Stimulated activated CD8-positive, alpha-beta memory T cell treated with anti-CD3 and anti-CD28 coated beads, Interleukin-2, amount 100 ng/mL, for 1 hour (primary cell): ENCODE measurements around the gene ZEB1.

ENCODE experiments used
- DNase-seq, 2 donors: peaks; one replicate each; pipeline ENCODE4 v3.0.0-alpha.2; 2020; ENCODE audit warnings: low read depth in 2 of 2

Gene ZEB1

DNA sequence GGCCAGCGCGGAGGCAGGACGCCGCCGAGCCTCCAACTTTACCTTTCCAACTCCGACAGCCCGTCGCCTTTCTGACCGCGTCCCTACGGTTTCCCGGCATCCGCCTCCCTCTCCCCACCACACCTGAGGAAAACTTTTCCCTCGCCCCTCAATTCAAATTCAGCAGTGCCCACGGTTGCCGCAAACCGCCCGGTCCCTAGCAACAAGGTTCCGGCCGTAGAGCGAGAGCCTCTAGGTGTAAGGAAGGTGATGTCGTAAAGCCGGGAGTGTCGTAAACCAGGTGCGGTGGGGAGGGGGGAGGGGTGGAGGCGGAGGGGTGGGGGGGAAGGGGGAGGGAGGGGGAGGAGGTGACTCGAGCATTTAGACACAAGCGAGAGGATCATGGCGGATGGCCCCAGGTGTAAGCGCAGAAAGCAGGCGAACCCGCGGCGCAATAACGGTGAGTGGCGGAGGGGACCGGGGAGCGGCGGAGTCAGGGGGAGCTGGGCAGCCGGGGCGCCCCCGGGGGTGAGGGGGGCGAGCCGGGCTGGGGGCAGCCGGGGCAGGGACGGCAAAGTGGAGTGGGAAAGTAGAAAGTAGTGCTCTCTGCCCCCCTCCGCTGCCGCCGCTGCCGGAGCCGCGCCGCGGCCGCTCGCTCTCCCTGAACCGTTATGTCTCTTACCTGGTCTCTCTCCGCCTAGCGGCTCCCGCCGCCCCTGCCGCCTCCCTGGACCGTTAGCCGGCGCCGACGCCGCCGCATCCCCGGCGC, at the start of gene ZEB1:
ZEB1 (plus strand) TSS at position 363 of the 748 bp plus-strand sequence; CDS start at position 382, 19 bp downstream.
- peak; percentile 70 to 84 for DNase-seq

DNA sequence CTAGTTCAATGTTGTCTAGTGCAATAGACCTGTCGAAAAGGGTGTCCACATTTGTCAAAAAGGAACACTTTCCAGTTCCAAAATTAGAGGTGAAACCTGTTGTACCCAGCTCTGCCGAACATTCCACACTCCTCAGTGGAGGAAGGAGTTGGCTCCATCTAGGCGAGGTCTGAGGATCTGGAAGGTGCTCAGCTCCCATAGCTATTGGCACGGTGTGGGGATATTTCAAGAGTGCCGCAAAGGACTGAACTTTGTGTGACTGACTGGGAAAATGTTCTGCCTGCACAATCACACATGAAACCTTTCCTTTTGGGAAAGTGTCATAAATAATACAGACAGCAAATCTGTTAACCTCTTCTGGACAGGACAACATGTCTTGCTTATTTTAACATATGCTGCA, 48.1 kb upstream of the ZEB1 start:
- DNase-seq: no peak

DNA sequence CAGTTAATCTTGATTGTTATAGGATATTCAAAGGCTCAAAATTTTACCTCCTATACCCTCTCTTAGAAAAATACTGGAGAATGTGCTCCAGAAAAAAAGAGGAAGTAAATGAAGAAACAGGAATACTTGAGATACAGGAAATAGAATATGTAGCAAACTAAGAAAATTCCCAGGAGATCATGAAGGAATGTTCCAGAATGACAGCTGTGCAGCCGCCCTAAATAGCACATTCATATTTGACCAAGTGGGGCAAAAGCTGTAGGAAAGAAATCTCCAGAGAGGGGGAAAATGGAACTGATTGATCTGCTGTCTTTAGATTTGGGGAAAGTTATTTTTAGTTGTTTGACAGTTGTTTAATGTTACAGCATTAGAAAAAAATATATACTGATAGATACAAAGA, 46.2 kb upstream of the ZEB1 start:
- DNase-seq: no peak

DNA sequence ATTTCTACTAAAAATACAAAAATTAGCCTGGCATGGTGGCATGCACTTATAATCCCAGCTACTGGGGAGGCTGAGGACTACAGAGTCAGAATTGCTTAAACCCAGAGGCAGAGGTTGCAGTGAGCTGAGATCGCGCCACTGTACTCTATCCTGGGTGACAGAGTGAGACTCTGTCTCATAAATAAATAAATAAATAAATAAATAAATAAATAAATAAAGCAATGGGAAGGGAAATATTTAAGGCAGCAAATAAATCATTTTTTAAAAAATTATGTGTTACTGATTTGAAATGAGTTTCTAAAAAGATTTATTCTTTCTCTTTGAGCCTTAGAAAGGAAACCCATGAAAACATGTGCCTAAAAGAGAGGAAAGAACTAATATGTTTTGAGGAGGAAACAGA, 45.2 kb upstream of the ZEB1 start:
- DNase-seq: no peak

DNA sequence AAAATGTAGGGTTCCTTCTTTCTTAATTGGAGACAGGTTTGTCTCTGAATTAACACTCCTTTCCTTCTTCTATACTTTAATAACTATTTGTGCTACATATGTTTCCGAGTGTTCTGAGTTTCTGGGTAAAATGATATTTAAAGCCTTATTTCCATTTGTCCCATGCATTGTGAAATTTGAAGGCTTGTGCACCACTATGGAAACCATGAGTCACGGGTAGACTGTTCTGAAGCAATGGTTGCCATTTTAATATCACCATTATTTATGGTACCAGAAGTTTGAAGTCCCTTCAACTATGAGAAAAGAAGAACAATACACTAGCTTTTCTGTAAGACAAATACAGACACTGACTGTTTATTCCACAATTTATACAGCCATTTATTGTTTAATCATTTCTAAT, 44.7 kb upstream of the ZEB1 start:
- no peak for DNase-seq

DNA sequence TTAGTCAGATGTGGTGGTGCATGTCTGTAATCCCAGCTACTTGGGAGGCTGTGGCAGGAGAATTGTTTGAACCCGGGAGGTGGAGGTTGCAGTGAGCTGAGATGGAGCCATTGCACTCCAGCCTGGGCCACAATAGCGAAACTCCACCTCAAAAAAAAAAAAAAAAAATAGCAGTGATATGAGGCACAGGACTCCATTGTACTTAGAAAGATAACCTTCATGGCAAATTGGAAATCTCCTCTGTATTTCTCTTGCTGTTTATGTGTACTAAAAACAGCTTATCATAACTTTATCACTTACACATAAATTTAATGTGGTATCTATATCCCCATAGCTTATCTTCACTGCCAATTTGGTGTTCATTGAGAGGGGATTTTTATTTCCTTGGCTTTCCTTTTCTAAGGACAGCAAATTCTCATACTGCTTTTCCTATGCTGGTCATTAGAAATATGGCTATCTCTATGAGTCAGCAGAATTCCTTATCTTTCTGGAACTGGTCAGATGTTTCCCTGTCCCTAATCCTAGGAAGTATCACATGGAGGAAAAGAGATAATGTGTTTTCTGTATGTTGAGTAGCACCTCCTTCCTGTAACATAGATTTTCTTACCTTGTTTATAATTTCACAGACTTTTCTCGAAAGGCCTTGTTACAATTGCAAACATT, 40.6 kb upstream of the ZEB1 start:
- DNase-seq: no peak

DNA sequence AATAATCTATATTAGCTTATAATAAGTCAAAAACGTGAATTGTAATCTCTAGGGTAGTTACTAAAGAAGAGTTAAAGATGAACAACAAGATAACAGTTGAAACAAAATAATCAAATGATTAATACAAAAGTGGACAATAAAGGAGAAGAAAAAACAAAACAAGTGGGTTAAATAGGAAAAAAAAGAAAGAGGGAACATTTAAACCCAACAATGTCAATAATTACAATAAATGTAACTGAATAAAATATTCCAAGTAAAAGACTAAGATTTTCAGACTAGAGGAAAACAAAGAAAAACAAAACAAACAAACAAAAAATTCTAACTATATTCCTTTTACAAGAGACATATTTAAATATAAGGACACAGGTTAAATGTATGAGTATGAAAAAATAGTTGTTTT, 38.0 kb upstream of the ZEB1 start:
- no peak for DNase-seq

DNA sequence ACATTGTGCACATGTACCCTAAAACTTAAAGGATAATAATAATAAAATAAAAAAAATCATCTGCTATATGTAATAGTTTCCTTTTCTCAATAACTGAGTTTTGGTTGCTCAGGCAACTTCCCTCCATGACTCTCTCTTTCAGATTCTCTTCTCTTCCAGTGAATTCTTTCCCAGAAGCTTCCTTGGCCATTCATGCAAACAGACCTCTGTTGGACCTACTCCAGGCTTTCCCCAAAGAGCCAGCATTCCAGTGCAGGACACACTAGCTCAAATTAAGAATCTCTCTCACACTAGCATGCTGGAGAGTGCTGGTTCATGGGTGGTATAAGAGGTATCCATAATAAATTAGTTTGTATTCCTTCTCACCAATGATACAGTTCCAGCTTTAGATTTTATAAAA, 31.0 kb upstream of the ZEB1 start:
- DNase-seq: no peak

DNA sequence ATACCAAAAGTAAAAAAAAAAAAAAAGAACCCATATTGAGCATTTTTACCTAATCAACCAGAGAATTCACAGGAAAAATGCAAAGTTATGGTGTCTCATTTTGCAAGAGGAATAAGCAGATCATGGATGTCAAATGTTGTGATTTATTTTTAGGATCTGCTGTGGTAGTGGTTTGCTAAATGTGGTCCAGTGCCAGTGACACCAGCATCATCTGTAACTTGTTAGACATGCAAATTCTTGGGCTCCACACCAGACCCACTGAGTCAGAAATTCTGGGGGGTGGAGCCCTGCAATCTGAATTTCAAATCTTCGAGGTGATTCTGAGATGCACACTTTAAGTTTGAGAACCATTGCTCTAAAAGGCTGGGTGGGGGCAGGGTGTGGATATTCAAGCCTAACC, 30.1 kb upstream of the ZEB1 start:
- no peak for DNase-seq

DNA sequence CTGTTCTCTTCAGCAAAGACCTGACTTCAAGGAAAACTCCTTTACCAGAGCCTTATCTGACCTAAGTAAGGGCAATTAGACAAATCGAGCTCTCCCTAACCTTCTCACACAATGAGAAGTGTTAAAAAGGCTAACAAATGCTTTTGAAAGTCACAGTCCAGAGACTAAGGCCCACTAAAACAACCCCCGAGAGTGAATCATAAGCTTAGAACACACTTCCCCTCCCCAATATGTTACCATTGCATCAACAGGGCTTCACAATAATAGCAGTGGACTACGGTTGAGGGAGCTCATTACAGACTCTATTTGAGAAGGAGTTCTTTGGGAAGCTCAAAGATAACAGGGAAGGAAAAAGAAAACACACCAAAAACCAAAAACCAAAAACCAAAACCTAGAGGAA, 28.6 kb upstream of the ZEB1 start:
- no peak for DNase-seq

DNA sequence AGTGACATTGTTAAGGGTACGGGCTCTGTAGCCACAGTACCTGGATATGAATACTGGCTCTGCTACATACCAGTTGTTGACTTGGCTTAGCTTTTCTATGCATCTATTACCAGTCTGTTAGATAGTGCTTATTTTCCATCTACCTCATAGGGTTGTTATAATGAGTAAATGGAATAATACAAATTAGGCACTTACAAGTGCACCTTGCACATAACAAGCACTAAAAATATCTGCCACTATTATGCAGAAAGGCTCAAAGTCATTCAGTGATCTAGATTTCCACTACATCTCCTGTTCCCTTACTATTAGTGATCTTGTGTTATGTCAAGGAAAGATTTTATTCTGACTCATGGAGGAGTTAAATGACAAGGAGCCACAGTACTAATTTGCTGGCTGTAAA, 27.9 kb upstream of the ZEB1 start:
- no peak for DNase-seq

DNA sequence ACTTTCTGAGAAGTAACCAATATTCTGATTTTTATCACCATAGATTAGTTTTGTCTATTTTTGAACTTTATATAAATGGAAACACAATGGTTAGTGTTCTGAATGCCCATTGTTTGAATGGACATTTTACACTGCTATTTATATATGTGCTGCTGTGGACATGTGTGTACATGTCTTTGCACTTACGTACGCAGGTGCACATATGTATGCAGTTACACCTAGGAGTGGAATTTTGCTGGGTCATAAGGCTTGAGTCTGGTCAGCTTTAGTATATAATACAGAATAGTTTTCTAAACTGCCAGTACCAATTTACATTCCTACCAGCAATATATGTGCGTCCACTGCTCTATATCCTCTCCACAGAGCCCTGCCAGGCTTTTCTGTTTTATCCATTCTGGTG, 24.5 kb upstream of the ZEB1 start:
- no peak for DNase-seq

DNA sequence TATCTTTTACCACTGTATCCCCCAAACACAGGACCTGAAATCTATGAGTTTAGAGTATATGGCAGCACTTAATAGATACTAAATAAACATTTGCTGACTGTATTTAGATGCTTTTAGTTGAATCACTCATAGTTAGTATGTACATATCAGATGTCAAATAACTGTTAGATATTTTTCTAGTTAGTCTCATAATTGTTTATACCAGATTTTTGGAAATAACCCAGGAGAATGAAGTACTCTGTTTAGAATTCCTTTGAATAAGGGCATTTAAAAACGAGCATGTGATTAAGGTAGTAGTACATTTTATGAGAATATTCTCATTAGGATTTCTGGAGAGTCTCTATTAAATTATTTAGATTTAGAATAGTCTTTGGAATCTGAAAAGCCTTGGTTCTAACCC, 22.3 kb upstream of the ZEB1 start:
- DNase-seq: no peak

DNA sequence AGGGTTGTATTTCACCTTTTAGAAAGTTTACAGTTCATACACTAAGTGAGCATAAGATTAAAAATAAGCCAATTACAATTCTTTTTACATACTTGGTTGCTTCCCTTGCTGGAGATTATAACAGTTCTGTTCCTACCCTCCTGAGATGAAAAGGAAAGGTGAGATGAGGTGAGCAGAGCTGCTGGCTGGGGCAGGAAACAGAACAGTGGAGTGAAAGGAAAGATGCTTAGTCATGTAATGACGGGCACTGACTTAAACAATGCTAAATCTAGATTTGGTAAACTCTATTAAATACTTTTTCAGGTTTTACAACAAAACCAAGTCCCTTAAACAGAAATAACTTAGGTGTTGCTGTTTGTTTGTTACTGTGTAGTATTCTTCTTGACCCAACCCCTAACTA, 19.9 kb upstream of the ZEB1 start:
- DNase-seq: no peak

DNA sequence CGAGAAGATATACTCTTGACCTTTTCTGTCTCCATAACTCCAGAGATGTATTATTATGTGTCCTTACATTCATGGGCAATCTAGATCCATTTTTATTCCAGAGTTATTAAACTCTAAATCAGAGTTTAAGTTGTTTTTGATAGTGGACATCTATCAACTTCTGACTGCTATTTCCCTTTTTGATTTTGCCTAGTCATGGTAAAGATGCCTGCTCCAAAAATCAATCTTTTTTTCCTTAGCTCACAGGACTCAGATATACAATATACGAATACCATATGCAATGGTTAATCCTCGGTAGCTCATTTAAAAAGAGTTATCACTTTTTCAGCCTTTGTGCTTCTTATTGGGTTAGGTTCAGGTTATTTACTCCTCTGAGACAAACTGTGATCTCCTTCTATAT, 15.8 kb upstream of the ZEB1 start:
- no peak for DNase-seq

DNA sequence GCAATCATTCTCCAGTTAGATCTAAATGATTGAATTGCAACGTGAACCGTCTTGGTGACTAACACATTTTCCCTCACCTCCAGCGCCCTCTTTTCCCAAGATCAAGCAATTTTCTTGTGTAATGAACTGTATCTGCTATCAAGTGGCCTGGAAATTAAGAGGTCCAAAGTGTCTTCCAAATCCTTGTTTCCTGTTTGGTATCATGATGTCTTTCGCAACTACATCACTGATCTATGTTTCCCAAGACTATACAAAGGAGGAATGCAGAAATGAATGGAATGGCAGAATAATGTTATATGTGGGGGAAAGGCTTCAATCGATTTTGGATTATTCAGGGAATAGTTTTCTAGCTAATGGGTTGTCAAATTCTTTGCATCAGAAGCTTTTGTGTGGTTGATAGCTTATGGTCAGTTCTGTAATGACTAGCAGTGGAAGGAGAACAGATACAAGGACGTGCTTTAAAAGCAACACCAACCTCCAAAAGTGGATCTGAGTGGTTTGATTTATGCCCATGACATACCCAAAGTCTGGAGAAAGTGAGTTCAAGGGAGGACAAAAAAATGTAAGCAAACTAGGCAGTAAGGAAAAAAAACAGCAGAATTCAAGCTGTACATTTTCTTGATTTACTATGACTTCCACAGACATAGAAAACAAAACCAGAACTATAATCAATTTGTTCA, 14.6 kb upstream of the ZEB1 start:
- DNase-seq: no peak

DNA sequence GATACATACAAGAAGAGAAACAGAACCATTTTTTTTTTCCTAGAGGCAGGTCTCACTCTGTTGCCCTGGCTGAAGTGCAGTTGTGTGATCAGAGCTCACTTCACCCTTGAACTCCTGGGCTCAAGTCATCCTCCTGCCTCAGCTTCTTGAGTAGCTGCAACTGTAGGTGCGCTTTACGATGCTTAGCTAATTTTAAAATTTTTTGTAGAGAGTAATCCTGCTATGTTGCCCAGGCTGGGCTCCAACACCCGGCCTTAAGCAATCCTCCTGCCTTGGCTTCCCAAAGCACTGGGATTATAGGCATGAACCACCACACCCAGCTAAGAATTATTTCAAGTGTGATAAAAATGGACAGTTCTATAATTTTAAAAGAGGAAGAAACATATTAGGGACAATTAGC, 5.6 kb upstream of the ZEB1 start:
- no peak for DNase-seq

DNA sequence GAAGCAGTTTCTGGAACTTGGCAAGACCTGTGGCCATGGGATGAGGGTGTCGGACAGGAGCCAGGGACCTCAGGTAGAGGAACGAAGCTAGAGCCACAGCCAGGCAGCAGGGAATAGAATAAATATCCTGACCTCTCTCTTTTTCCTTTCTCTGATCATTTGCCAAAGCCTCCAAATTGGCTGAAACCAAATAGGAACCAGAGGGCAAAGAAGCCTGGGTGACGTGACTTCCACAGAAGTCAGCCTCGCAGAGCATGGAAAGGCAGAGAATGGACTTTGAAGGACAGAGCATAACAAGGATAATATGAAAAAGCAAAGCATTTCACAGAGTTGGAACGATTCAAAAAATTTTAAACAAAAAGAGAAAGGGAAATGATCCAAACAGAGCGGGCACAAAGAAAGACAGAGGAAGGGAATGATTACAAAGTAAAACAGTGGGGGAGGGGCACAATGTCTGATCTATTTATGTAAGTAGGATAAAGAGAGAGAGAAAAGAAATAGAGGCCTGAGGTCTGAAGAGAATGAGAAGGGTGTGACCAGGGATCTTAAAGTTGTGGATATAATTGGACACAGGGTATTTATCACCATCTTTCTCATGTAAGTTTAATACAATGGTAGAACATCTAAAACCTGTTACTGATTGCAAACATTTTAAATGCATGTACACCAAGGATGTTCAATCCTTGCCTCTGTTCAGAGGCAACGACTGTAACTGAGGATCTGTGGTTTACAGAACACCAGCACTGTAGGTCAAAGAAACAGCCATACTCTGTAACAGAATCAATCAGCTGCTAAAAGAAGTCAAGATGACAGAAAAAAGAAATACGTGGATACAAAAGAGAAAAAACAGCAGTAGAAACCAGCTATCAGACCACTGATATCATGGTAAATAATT, 4.5 kb upstream of the ZEB1 start:
- no peak for DNase-seq

DNA sequence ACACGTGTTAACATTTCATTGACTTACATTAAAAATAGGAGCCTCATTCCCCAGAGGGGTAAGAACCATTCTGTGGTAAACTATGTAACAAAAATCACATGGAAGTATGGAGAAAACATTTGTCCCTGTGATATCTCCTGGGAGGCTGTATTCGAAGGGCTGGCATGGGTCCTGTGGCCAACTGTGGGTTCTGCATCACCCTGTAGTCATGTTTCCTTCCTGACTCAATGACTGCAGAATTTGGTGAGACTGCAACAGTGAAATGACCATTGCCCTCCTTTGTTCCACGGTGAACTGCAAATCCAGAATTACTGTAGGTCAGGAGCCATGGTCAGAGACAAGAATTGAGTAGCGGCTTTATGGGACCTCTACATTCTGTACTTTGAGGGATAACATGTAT, 3.6 kb upstream of the ZEB1 start:
- DNase-seq: no peak

DNA sequence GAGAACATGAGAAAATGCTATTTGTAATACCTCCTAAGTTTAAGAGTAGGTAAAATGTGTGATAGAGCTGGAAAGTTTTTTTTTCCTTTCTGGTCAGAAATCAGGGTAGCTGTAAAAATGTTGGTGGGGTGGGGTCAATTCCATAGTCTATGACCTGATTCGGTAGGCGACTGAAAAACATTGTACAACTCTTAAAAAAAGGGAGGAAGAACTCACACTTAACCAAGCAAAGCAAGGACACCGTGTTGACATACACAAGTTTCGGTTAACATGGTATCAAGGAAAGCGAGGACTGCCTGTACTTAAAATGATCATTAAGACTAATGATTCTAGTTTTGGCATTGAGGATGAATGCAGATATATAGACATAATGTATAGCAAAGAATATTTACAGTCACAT, 1.8 kb upstream of the ZEB1 start:
- no peak for DNase-seq

DNA sequence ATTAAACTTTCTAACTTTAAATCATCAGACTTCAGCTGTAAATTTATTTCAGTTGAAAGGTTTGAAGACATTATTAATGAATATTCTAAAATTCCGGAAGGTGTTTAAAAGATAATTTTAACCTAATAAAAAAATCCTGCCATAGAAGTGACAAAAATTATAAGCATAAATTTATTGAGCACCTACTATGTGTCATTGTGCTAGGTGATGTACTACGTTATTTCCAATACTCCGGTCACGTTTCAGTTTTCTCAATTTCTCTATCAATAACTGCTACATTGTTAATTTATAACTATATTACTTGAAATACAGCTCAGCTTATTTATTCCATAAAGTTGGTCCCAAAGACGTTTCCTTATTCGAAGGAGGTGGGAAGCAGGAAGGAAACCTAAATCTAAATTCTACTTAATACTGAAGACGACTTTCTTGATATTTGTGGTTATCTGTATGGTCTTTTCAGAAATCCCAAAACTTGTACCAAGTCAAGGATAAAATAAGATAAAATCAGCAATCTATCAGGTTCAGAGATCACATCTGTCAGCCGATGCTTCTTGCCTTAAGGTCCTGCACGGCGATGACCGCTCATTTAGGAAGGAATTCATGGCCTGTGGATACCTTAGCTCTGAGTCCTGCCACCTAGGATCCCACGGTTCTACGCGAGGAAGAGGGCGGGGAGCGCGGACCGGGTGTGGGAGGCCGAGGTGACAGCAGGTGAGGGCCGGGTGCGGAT, 1.2 kb upstream of the ZEB1 start:
- no peak for DNase-seq
